ENCODE data around the gene MPEG1. TPM values are rescaled to one million over a fixed set of nuclear protein-coding genes. Genes with fewer than 3 reads are reported as not detected.

Gene MPEG1
- total and polyA plus RNA-seq, 2 of the 4 experiments (the other 2 are of a cell fraction): not detected

- Histone ChIP-seq H3K4me3 (ENCODE audit: insufficient read depth, low read depth, low read length) (no peak overlapping the region), H3K27ac (ENCODE audit: insufficient read depth, low read length) (no peak overlapping the region), H4K8ac (ENCODE audit: low read depth in 2 of 2, low read length in 2 of 2) (no peak overlapping the region), H2AFZ (replicated peaks; ENCODE audit: low read length, poor library complexity) (no peak overlapping the region), H3K4me2 (ENCODE audit: low read depth, low read length) (no peak overlapping the region), H3K4me1 (ENCODE audit: control insufficient read depth, insufficient read depth, low read length) (no peaks in the 10 kb centered on the region), H2BK15ac (ENCODE audit: low read depth, low read length) (no peak overlapping the region), H2AK9ac (replicated peaks; ENCODE audit: low read depth, low read length, poor library complexity) (no peak overlapping the region), H3K36me3 (ENCODE audit: control insufficient read depth, insufficient read depth, low read length) (no peaks in the 10 kb centered on the region), H2BK5ac (ENCODE audit: low read depth, low read length, poor library complexity, severe bottlenecking) (no peak overlapping the region), H3K79me1 (ENCODE audit: low read depth in 1 of 2, low read length in 2 of 2) (no peaks in the 10 kb centered on the region), H2AK5ac (ENCODE audit: low read depth, low read length) (no peak overlapping the region), H3K4ac (ENCODE audit: low read depth, low read length) (no peak overlapping the region), H3K9me3 (ENCODE audit: control insufficient read depth, insufficient read depth, low read length) (no peaks in the 10 kb centered on the region), H3K18ac (ENCODE audit: low read depth, low read length) (no peak overlapping the region), H3K56ac (ENCODE audit: extremely low read depth, insufficient read depth, low read length) (no peak overlapping the region), H2BK20ac (ENCODE audit: low read depth, low read length) (no peak overlapping the region), H2BK120ac (ENCODE audit: low read depth, low read length) (no peak overlapping the region), H4K5ac (ENCODE audit: low read depth, low read length) (no peak overlapping the region), H3K23ac (ENCODE audit: low read depth, low read length) (no peak overlapping the region), H4K91ac (ENCODE audit: insufficient read depth, low read depth, low read length) (no peak overlapping the region), H3K14ac (replicated peaks; ENCODE audit: low read depth, low read length) (no peak overlapping the region), H3K27me3 (ENCODE audit: control insufficient read depth, insufficient read depth, low read length) (no peaks in the 10 kb centered on the region; the same call in 1 of the 2 replicates), H3K9me1 (ENCODE audit: insufficient read depth, low read length) (no peaks in the 10 kb centered on the region), H4K20me1 (ENCODE audit: insufficient read depth, low read length) (no peaks in the 10 kb centered on the region), H3K9ac (ENCODE audit: low read depth, low read length) (no peak overlapping the region)
- CTCF ChIA-PET: interaction anchor here (1.6 kb wide), 1 partner anchor 13 kb away, joined by 3 read pairs; no protein-coding TSS in a partner anchor
- BruUV-seq (replicated peaks): no TSS peak
- dilution Hi-C loops (cut with HindIII; ENCODE audit: low sequenced_read_pairs, unreplicated experiment) (no loop called here), in situ Hi-C loops (cut with MboI; ENCODE audit: low sequenced_read_pairs) (no loop called here), intact Hi-C loops (cut with micrococcal nuclease) (no loop called here)
- WGBS, 2 experiments (ENCODE audit: extremely low coverage in 2 of 2, insufficient read length in 1 of 2): 91% methylated on average over 6 of the region's 7 CpGs; no CpG with 5 or more reads in 1 of the 2 experiments
- POLR2A ChIA-PET (ENCODE audit: unreplicated experiment): no interaction called here
- no peak for DNase-seq
- no peak for ATAC-seq (ENCODE audit: low read depth)
- peak; percentile 69 for TF ChIP-seq CEBPB (IDR thresholded peaks at IDR 0.05; ENCODE audit: low read depth, low read length)
- TF ChIP-seq USF2 (IDR thresholded peaks at IDR 0.05; ENCODE audit: low read depth, low read length): no peak
Measured at GRCh38 chr11:59249535-59249934, 36.8 kb upstream of the MPEG1 start.
